Middle frontal gyrus (tissue), 1 donor: ENCODE data around the gene VASP.
"Not testable (repeated sequence)": the region's sequence is repeated elsewhere in the genome, so short reads cannot be mapped to it uniquely, and the experiment has no call there.

Experiments used
- DNase-seq: peaks from one replicate; pipeline ENCODE4 v3.0.0-alpha.2; 2015; ENCODE audit warnings: low spot score; ENCODE audit errors: extremely low spot score

The VASP gene

DNA sequence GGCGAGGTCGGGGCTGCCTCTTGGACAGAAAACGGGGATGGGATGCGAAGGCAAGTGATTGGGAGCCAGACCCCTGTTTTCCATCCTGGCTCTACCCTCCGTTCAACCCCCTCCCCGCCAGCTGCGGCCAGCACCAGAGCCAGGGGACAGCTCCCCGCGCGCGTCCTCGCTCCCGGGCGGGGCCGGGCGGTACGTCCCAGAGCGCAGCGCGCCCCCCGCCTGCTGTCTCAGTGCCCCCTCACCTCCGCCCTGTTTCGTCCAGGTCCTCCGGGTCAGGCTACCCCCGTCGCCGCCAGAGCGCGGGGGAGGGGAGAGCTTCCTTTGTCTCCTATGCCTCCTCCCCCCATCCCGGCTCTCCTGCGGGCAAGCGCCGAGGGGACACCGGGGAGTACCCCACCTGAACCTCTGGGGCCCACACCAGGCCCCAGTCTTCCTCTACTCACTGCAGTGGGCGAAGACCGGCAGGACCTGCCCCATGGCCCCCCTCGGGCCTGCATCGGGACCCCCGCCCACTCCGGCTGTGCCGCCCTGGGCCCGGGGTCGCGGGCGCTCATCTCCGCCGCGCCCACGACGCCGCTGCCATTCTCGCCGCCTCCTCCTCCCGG lies 10.8 kb upstream of the VASP start:
- no peak for DNase-seq

DNA sequence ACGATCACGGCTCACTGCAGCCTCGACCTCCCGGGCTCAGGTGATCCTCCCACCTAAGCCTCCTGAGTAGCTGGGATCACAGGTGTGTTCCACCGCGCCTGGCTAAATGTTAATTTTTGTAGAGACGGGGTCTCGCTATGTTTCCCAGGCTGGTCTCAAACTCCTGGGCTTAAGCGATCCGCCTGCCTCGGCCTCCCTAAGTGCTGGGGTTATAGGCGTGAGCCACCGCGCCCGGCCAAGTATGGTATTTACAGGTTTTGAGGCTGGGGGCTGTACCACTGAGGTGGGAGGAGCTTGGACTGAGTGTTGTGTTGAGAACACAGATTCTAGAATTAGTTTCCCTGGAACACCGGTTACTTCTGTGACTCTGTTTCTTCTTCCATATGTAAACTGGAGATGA lies 9.5 kb upstream of the VASP start:
- no peak for DNase-seq

DNA sequence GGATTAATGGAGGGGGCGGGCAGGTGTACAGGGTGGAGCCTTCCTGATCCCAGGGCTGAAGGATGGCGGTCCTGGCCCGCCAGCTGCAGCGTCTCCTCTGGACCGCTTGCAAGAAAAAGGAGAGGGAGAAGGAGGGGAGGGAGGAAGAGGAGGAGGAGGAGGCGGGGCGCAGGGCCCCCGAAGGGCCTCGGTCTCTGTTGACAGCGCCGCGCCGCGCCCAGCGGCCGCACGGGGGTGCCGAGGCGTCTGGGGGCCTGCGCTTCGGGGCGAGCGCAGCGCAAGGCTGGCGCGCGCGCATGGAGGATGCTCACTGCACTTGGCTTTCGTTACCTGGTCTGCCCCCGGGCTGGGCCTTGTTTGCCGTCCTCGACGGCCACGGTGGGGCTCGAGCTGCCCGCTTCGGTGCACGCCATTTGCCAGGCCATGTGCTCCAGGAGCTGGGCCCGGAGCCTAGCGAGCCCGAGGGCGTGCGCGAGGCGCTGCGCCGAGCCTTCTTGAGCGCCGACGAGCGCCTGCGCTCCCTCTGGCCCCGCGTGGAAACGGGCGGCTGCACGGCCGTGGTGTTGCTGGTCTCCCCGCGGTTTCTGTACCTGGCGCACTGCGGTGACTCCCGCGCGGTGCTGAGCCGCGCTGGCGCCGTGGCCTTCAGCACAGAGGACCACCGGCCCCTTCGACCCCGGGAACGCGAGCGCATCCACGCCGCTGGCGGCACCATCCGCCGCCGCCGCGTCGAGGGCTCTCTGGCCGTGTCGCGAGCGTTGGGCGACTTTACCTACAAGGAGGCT lies 8.7 kb upstream of the VASP start, which contains the start of gene PPM1N:
PPM1N (plus strand) TSS at position 33 of the 785 bp plus-strand sequence; CDS start at position 63, 30 bp downstream.
- DNase-seq: no peak

DNA sequence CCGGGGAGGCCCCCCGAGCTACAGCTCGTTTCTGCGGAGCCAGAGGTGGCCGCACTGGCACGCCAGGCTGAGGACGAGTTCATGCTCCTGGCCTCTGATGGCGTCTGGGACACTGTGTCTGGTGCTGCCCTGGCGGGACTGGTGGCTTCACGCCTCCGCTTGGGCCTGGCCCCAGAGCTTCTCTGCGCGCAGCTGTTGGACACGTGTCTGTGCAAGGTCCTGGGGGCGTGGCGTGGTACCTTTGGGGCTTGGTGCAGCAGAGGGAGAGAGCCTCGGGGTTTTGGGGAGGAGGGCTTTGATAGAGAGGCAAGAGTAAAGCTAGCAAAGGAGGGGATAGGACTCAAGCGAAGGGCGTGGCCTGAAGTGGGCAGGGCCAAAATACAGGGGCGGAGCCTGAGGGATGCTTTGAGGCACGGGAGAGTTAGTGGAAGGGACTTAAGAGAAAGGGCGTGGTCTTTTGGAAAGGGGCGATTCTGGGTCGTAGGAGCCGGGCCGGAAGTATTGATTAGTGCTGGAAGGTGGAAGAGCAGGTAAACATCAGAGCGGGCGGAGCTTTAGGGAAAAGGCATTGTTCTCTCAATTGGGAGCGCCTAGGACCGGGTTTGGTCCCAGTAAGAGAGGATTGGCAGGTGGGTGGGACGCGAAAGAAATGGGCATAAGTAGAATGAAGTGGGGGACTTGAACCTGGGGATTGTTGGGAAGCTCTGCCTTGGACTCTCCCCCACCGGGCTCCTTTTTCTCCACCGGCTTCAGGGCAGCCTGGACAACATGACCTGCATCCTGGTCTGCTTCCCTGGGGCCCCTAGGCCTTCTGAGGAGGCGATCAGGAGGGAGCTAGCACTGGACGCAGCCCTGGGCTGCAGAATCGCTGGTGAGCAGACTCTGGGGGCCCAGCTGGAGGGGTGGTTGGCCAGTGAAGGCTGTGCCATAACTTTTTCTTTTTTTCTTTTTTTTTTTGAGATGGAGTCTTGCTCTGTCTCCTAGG lies 7.8 kb upstream of the VASP start:
- no peak for DNase-seq

DNA sequence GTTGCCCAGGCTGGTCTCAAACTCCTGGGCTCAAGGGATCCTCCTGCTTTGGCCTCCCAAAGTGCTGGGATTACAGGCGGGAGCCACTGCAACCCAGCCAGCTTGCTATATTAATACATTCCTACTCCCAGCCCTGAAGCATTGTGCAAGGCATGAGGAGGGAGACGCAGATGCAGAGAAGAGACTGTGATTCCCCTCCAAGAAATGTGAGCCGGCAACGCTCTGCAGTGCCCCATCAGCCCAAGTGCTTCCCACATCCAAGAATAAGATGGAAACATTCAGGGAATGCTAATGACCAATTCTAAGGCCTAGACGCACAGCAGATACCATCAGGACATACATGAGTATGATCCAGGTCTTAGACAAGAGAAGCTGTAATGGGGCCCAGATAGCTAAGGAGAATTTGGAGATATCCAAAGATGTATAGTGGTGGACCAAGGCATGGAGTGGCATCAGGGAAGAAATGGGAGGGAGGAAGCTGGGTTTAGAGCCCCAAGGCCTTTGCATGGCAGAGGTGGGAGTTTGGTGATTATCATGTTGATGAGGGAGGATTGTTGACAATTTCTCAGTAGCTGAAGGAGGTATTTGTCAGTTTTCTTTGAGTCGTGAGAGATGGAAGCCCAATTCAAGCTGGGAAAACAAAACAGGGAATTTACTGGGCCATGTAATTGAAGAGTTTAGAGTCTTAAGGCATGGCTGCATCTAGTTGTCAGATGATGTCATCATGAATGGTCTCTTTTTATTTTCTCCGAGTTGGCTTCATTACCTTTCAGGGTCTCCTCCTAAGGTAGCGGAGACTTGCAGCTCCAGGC lies 6.2 kb upstream of the VASP start:
- DNase-seq: no peak

DNA sequence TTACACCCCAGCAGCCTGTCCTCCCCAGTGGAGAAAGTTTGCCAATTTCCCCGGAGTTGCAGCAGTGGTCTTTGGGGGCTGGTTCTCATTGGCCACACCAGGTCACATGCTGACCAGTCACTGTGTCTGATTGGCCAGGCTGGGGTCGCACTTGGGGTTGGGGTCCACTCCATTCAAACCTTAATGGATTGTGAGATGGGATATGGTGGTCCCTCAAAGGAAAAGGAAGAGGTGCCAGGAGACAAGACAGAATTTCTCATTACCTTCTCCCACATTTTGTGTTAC lies 5.6 kb upstream of the VASP start:
- no peak for DNase-seq

DNA sequence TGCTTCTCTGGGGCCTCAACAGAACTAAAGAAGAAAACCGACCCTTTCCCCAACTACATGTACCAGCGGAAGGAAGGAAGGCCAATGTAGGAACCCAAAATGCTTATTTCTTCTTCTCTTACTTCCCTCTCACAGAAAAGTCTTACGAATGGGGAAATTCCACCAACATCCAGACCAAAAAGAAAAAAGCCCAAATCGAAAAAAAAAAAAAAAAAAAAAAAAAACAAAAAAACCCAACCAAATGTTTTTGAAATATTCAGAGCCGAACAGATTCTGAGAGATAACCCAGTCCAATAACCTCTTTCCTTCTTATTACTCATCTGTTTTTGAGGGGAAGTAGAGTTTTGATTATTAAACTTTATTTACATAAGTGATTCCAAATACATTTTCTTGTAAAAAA lies 5.2 kb upstream of the VASP start:
- DNase-seq: no peak

DNA sequence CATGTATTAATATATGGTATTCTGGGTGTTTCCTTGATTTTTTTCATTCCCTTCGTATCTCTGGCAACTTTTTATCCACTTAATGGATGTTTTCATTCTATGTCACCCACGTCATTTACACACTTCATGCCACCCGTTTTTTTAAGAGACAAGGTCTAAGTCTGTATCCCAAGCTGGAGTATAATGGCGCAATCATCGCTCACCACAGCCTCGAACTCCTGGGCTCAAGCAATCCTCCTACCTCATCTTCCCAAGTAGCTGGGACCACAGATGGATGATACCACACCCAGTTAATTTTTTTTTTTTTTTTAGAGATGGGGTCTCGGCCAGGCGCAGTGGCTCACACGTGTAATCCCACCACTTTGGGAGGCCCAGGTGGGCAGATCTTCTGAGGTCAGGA lies 3.4 kb upstream of the VASP start:
- no peak for DNase-seq

DNA sequence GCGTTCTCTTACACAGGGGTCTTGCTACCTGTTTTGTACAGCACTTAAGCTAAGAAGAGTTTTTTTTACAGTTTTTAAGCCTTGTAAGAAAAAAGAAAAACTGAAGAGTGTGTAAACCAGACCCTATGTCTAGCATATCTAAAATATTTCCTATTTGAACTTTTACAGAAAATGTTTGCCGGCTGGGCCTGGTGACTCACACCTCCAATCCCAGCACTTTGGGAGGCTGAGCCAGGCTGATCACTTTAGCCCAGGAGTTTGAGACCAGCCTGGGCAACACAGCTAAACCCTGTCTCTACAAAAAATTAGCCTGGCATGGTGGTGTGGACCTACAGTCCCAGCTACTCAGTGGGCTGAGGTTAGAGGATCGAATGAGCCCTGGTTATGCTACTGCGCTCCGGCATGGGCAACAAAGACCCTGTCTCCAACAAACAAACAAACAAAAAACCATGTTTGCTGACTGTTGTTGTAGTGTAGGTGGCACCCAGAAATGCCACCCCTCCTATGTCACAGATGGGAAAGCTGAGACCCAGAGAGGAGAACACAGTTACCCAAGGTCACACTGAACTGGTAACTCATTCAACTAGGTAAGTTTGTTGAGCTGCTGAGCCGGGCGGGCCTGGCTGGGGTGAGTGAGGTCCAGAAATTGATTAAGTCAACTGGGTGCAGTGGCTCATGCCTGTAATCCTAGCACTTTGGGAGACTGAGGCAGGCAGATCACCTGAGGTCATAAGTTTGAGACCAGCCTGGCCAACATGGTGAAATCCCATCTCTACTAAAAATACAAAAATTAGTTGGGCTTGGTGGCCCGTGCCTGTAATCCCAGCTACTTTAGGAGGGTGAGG lies 1.9 kb upstream of the VASP start:
- DNase-seq: no peak

DNA sequence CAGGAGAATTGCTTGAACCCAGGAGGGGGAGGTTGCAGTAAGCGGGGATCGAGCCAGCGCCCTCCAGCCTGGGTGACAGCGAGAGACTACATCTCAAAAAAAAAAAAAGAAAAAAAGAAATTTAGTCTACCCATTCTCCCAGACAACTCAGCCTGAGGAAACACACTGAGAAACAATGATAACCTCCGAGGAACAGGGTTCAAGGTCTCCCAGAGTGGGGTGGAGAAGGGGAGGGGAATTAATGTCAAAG lies 1.4 kb upstream of the VASP start:
- no peak for DNase-seq

DNA sequence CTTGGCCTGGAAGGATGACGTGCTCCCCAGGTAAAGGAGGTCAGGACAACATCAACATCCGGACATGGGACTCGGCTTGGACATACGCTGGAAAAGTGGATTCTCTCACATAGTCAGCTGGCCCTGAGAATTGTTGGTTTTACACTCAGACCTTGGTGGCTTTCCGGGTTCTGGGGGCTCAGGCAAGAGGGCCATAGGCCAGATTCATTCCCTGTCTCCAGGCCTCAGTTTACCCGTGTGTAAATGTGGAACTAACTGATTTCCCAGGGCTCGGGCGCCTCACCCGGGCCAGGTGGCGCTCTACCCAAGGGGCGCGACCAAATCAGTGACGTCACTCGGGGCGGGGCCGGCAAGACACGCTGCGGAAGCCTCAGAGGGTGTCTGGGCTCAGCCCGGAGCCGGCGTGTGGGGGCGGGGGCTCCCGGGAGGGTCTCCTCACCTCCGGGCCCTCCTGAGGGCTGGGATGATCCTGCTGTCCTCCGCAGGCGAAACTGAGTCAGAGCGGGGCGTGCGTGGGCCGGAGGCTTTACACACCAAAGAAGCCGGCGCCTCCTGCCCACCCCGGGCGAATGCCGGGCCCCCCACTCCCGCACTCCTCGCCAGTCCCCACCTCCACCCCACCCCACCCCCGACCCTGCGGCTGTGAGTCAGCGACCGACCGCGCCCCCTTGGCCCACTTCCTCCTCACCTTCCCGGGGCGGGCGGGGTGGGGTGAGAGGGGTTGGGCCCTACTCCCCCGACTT lies 862 bp upstream of the VASP start:
- peak; percentile 80 for DNase-seq

DNA sequence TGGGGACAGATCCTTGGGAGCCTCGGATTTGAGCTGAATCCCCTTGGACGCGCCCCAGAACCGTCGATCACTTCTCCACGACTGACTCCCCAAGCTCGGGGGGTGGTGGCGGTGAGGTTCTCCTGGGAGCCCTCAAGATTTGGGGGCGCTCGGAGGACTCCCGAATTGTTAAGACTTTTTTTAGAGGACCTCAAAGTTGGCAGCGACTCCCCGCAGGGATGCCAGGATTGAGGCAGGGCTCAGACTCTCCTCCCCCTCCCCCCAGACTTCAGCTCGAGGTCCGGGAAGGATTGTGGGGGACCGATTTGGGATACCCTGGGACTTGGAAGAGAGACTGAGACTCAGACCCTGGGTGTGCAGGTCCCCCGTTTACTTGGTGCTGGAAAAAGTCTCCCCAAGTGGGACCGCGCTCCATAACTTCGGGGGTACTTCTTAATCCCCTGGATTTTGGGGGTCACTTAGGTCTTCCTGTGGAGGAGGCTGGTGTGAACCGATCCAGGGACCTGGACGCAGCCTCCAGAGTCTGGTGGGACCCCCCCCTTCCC lies 665 bp downstream of the VASP start:
- no peak for DNase-seq

DNA sequence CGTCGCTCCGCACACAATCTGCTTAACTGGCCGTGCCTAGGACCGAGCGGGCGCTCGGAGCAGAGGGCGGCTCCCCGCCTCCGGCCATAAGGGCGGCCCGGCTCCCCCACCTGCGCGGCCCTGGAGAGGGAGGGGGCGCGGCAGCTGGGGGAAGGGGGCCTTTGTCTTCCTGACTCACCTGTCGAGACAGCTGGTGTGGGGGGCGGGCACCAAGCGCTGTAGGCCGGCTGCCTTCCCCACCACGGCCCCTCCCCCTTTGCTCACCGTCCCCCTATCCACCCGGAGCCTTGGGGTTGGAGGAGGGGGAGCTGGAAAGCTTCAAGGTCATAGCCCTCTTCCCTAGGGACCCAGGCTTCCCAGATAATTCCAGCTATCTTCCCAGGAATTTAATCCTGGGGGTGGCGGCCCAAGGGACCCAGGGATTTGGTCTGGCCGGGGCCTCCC lies 1.2 kb downstream of the VASP start:
- no peak for DNase-seq

DNA sequence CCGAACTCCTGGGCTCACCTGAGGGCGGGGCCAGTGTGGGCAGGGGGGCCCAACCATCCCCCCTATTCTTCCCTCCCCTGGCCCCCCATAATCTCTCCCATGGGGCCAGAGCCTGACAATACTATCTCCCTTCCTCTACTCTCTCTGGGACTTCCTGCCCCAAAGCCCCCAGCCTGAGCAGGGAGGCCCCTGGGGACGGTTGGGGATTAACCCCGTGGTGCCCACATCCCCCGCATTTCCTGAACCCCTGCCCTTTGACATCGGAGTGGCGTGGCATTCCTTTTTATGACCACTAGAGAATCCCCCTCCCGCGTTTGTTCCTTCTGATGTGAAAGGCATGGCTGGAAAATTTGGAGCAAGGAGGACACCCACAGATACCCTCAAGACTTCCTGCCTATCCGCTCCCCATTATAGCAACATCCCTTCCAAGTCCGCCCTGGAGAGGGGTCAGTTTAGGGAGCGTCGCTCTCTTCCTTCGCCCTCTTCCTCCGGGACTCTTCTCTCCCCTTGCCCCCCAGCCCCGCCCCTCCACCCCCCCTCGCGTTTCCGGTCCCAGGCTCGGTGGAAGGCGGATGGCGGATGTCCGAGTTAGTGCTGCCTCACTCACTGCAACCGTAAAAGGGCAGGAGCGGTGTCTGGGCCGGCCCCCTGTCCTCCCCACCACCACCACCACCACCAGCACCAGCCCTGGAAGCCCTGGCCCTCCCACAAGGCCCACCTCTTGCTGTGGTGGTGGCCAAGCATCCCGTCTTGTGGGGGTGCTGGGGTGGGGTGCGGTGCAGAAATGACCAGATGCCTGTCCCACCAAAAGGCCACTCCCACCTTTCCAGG lies 1.8 kb downstream of the VASP start:
- no peak for DNase-seq

DNA sequence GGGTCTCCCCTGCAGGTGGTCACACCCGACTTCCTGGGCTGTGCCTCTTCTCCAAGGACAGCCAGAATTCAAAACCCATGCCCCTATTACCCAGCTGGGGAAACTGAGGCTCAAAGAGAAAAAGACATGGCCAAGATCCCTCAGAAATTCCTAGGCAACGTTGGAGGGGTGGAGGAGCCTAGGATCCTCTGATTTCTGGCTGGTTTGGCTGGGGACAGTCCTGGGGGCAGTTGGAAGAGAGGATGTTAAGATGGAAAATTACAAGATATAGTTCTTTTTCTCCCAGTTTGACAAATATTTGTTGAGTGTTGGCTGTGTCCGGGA lies 2.4 kb downstream of the VASP start:
- no peak for DNase-seq

DNA sequence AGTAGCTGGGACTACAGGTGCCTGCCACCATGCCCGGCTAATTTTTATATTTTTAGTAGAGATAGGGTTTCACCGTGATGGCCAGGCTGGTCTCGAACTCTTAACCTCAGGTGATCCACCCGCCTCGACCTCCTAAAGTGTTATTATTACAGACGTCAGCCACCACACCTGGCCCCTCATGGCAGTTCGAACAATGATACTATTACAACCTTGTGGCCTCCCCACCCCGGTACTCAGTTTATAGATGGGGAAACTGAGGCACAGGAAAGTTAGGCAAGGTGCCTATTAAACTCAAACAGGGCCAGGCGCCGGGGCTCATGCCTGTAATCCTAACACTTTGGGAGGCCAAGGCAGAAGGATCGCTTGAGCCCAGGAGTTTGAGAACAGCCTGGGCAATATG lies 3.1 kb downstream of the VASP start:
- DNase-seq: not testable (repeated sequence)

DNA sequence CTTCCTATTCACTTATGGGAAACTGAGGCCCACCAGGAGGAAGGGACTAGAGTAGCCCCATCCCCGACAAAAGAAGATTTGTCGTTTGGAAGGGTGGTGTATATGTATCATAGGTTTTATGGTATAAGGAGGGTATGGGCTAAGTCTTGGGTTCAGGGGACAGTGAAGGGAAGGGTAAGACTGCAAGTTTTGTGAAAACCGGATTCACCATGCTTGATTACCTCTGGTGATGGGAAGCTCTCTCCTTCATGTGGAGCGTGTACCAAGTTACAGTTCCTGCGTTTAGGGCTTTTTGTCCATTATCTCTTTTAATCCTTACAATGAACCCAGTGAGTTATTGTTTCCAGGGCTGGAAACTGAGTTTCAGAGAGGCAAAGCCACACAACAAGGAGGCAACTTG lies 3.8 kb downstream of the VASP start:
- no peak for DNase-seq

DNA sequence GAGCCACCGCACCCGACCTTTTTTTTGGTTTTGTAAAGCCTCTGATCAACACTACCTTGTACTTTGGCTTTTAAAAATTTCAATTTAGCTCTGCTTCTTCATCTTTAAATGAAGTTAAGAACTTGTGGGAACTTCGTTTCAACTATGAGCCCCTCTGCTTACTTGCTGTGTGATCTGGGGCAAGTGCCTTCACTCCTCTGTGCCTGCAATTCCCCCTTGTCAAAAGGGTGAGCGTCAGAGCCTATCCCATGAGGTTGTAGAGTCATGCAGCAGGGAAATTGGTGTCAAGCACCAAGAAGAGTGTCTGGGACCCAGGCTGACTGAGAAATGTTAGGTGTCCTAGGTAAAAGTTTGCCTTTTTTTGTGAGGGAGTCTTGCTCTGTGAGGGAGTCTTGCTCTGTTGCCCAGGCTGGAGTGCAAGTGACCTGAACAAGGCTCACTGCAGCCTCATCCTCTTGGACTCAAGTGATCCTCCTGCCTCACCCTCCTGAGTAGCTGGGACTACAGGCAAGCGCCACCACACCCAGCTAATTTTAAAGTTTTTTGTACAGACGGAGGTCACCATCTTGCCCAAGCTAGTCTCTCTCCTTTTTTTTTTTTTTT lies 5.7 kb downstream of the VASP start:
- no peak for DNase-seq
